ENCODE data around the gene WDFY4. TPM values are rescaled to one million over a fixed set of nuclear protein-coding genes. Genes with fewer than 3 reads are reported as not detected.

WDFY4 gene
- total RNA-seq, 2 donors from 2014 or later = 0.09 to 0.25 TPM

DNA sequence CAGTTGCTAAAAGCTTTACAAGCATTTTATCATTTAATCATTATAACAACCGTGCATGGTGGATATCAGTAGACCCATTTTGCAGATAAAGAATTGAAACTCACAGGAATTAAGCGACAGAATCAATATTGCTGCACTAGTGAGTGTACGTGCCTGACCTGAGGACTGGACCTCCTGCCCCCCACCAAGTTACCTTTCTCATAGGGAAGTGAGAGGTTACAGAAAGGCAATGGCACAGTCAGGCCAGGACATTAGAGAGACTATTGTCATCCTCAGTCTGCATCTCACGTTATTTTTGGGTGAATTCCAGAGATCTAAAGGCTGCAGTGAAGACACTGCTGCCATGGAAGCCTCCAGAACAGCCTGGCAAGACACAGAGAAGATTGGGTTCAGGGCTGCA, 80.9 kb downstream of the WDFY4 start:
- ATAC-seq = no peak
- no peak for DNase-seq (ENCODE audit: low spot score in 2 of 2)
- no peak overlapping the region for H3K27ac Mint-ChIP-seq
- H3K36me3 Mint-ChIP-seq = no peaks in the 10 kb centered on the region
- H3K9me3 Mint-ChIP-seq = no peaks in the 10 kb centered on the region

DNA sequence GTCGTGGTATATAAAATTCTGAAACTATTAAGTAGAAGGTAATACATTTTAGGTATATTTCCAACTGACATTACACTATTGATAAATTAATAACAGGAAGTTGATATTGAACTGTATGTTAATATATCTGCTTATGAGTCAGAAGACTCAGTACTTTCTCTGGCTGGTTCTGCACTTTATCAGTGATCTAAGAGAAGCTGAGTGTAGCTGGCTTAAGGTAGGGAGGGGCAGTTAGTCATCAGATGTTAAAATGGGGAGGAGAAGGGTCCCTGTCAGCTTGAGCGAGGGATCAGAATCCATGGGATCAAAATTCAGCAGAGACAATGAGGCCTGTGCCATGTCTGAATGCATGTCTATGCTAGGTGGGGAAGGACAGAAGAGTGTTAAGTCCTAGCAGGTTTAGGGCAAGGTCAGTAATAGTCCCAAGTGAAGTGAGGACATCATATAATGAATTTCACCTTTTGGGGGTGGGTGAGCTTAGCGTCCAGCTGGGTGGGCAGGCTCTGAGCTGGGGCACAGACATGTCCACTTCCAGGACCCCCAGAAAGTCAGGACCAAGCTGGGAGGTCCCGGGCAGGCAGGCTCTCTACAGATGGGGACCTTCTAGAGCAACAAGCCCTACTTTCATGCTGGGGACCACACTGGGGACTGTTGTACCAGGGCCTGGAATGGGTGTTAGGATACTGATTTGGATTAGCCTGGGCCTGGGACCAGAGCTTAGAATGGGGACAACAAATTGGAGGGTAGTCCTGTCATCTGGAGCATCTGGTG, 82.9 kb downstream of the WDFY4 start:
- Mint-ChIP-seq H3K9me3 (no peaks in the 10 kb centered on the region), H3K36me3 (no peaks in the 10 kb centered on the region), H3K27ac (no peak overlapping the region)
- no peak for ATAC-seq
- no peak for DNase-seq (ENCODE audit: low spot score in 2 of 2)

DNA sequence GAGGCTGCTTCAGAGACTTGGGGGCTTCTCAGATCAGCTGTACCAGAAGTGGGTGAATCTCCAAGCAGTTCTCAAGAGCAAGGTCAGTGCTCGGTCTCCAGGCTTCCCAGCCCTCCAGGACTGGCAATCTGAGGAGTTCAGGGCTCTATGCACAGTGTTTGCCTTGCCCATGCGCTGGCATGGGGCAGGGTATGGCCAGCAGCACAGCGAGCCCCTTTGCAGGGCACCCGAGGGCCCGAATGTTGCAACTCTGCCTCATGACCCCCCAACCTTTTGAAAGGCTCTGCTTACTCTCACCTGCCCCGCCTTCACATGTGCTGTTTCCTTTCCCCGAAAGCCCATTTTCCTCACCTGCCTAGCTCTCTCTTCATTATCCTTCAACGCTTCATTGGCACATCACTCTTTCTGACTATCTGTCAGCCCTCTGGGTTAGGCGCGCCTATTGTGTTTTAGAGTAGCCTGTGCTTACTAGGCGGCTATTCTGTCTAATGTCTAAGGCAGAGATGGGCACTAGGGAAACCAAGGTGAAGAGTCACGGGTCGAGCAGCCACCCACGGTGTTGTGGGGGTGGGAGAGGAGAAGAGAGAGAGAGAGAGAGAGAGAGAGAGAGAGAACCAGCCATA, 83.6 kb downstream of the WDFY4 start:
- H3K9me3 Mint-ChIP-seq = no peaks in the 10 kb centered on the region
- ATAC-seq (no peak), DNase-seq (ENCODE audit: low spot score in 2 of 2) (no peak)
- H3K27ac Mint-ChIP-seq = no peak overlapping the region
- no peaks in the 10 kb centered on the region for H3K36me3 Mint-ChIP-seq

DNA sequence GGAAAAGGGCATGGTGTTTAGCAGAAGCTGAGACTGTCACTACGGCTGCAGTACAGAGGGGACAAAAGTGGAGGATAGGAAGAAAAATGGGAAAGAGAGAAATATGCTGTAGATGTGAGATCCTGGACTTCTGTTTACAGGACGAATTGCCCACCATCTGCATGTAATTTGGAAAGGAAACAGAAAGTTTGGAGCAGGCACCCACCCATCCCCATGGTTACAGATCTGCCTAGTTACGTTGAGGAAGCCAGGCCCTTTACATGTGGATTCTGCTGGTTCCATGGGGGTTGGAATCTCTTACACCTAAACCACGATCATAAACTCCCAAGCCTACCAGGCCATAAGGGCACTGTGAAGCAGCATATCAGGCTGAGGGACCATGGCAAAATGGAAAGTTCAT, 84.3 kb downstream of the WDFY4 start:
- Mint-ChIP-seq H3K27ac (no peak overlapping the region), H3K9me3 (no peaks in the 10 kb centered on the region), H3K36me3 (no peaks in the 10 kb centered on the region)
- ATAC-seq (no peak), DNase-seq (ENCODE audit: low spot score in 2 of 2) (no peak)

DNA sequence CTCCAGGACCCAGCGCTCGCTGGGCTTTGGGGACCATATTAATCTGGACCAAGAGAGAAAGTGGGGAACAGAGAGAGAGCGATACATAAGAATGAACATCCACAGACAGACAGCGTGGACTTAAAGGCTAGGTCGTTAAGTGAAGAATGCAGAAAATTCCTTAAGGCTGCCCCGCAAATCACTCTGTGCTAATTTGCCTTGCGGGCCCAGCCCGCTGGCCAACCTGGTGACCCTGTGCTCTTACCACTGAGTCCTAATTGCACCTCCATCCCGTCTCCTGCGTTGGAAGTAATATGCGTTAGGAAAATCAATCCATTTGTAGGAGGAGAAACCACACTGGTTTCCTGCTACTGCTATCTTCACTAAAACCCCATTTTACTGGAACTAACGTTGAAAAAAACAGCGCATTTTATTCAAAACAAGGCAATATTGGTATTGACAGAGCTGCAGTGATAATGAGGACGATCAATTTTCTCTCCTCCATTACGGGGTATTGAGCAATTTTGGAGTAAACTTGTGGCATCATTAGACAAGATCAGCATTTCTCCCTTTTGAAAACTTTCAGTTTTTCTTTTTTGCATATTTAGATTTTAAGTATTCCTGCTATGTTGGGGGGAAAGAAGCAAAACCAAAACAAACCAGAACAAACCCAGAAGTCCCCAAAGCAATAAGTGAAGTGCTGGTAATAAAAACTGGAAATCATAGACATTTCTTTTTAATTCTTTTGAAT, 85.2 kb downstream of the WDFY4 start:
- no peak for ATAC-seq
- H3K36me3 Mint-ChIP-seq = no peaks in the 10 kb centered on the region
- no peaks in the 10 kb centered on the region for H3K9me3 Mint-ChIP-seq
- DNase-seq (ENCODE audit: low spot score in 2 of 2) = no peak
- no peak overlapping the region for H3K27ac Mint-ChIP-seq

DNA sequence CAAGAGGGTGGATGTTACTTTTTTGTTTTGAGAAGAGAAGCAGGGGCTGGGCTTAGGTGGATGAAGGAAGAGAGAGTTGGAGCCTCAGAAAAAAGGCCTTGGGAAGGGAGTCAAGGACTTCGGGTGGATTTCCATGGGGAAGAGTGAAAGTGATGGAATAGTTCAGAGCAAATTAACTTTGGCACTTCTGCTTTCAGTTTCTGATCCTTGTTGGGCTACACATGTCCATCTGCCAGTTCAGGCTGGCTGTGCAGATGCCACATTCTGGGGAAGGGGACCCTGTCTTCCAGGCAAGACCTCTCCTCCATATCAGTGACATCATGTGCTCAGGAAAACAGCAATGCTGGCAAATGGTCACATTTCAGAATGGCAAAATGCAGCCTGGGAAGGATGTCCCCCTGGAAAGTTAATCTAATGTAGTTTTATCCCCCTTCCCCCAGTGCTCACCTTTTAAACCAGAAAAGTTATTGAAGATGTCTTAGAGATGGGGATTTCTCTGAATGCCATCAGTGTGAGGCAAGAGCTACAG, 86.0 kb downstream of the WDFY4 start:
- DNase-seq (ENCODE audit: low spot score in 2 of 2) = no peak
- Mint-ChIP-seq H3K27ac (no peak overlapping the region), H3K36me3 (no peaks in the 10 kb centered on the region), H3K9me3 (no peaks in the 10 kb centered on the region)
- no peak for ATAC-seq

DNA sequence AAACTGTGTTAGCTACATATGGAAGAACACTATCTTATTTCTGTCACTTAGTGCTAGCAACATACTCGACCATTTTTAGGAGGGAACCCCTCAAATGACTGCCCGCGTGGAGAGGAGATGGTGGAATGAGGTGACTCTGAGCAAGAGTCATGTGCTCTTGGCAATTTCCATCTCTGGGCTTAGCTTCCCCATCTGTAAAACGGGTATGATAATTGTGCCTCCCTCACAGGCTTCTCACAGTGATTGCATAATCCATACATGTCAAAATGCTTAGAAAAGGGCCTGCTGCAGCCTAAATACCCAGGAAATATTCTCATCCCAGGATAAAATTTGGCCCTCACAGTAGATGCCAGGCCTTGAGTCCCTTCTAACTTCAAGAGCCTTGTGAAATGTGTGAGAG, 86.6 kb downstream of the WDFY4 start:
- ATAC-seq (no peak), DNase-seq (ENCODE audit: low spot score in 2 of 2) (no peak)
- no peaks in the 10 kb centered on the region for H3K9me3 Mint-ChIP-seq
- no peaks in the 10 kb centered on the region for H3K36me3 Mint-ChIP-seq
- H3K27ac Mint-ChIP-seq = no peak overlapping the region

DNA sequence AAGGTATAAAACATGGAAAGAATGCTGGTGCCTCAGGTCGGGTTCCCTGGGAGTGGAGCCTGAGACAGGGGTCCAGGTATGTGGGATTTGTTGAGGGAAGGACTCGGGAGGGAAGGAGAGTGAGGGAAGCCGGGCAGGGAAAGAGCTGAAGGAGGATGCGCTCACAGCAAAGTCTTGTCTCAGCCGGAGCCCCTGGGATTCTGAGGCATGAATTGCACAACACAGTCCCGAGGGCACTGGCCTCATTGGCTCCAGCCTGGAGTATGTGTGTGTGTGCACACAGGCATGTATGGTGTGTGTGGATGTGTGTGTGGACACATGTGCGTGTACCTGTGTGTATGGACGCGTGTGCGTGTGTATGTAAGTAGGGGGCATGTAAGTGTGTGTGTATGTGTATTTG, 87.4 kb downstream of the WDFY4 start:
- H3K27ac Mint-ChIP-seq = peak overlapping the region in 1 of 2 donors; percentile 29
- ATAC-seq = no peak
- no peaks in the 10 kb centered on the region for H3K36me3 Mint-ChIP-seq
- no peaks in the 10 kb centered on the region for H3K9me3 Mint-ChIP-seq
- DNase-seq (ENCODE audit: low spot score in 2 of 2) = no peak

DNA sequence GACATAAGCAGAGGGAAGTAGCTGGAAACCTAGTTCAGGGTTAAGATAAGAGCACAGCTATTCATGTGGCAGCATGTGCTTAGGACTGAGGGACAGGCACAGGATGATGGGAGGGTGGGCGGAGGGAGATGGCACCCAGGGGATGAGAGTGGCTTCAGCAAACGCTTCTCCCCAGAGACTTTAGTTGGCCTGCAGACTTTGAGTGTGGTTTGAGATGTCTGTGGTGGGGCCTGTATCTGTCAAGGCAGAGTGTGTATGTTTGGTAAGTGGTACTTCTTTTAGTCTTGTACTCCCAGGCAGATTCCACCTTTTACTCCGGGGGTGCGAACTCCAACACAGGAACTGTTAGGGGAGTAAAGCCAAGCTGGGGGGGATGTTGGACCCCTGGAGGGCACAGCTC, 88.9 kb downstream of the WDFY4 start:
- ATAC-seq = no peak
- DNase-seq (ENCODE audit: low spot score in 2 of 2) = no peak
- Mint-ChIP-seq H3K36me3 (no peaks in the 10 kb centered on the region), H3K27ac (no peak overlapping the region), H3K9me3 (no peaks in the 10 kb centered on the region)

DNA sequence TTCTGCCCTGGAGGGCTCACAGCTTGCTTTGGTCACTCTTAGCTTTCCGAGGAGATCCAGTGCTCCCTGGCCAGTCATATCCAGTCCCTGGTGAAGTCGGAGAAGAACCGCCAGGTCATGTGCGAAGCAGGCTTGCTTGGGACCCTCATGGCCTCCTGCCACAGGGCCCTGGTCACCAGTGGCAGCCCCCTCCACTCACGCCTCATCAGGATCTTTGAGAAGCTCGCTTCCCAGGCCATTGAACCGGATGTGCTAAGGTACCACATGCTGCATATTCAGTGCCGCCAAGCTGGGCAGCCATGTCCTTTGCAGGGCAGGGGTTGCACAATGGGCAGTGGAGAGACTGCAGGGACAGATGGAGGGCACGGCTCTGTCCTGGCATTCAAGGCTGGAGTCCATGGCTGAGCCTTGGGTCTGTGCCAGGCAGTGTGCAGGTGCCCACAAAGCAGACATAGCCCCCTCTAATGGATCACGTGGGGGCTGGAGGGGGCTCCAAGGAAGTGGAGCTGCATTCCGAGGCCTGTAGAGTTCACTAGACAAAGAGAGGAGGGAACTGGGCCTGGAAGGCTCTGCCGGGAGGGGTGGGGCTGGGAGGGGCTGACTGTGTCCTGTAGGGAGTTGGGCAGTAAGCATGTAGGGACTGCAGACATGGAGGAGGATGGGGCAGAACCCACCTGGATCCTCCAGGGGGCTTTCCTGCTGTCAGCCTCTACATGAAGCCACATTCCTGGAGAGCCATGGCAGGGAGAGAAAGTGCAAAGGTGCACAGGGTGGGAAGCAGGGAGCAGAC, 89.9 kb downstream of the WDFY4 start:
- H3K36me3 Mint-ChIP-seq = no peaks in the 10 kb centered on the region
- ATAC-seq (no peak), DNase-seq (ENCODE audit: low spot score in 2 of 2) (no peak)
- no peaks in the 10 kb centered on the region for H3K9me3 Mint-ChIP-seq
- H3K27ac Mint-ChIP-seq = no peak overlapping the region

DNA sequence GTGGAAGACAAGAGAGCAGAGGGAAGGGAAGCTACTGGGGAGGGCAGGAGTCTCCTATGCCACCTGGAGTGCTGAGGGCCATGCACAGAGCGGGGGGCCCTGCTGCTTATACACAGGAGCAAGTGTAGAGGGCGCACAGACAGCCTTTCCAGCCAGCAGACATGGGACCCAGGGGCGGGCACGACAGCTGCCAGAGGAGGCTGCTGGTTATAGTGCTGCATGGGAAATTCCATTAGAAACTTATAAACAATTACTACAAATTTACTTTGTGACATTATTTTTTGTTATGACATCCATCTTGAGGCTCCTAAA, 90.5 kb downstream of the WDFY4 start:
- no peaks in the 10 kb centered on the region for H3K36me3 Mint-ChIP-seq
- DNase-seq (ENCODE audit: low spot score in 2 of 2) (no peak), ATAC-seq (no peak)
- no peaks in the 10 kb centered on the region for H3K9me3 Mint-ChIP-seq
- no peak overlapping the region for H3K27ac Mint-ChIP-seq

DNA sequence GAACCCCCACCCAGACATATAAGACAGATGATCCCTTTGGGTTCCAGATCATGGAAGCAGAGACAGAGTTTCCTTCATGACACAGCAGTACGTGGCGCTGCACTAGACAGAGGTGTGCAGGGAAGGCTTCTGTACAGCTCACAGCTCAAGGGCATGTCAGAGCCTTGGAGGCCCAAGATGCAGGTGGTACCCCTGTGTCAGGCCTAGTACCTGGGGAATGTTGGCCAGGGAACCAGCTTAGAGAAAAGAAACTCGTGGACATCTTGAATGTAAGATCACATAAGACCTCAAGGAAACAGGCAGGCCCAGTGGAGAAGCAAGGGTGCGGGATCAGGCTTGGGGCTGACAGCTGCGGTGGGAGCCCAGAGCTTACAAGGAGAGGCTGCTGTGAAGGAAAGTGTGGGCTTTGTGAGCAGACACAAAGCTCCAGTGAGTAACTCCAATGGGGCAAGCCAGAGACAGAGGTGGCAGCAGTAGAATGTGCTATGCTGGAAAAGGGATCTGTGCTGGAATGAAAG, 91.4 kb downstream of the WDFY4 start:
- Mint-ChIP-seq H3K9me3 (no peaks in the 10 kb centered on the region), H3K36me3 (no peaks in the 10 kb centered on the region), H3K27ac (peak overlapping the region in 1 of 2 donors; percentile 60)
- no peak for DNase-seq (ENCODE audit: low spot score in 2 of 2)
- ATAC-seq = no peak

DNA sequence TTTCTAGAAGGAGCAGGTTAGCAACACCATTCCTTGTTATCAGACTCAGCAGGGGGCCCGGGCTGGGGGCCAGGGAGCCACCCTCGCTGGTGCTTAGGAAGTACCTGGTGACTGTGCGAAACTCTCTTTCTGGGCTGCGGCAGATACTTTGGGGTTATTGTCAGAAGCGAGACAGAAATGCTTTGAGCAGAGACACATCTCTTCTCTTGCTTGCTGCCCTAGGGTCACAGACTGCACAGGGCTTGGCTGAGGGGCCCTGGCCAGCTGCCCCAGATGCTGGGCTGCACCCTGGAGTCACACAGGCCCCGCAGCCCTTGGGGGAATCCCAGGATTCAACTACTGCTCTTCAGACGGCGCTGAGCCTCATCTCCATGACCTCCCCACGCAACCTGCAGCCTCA, 91.9 kb downstream of the WDFY4 start:
- no peaks in the 10 kb centered on the region for H3K36me3 Mint-ChIP-seq
- no peak overlapping the region for H3K27ac Mint-ChIP-seq
- no peak for DNase-seq (ENCODE audit: low spot score in 2 of 2)
- no peaks in the 10 kb centered on the region for H3K9me3 Mint-ChIP-seq
- no peak for ATAC-seq

DNA sequence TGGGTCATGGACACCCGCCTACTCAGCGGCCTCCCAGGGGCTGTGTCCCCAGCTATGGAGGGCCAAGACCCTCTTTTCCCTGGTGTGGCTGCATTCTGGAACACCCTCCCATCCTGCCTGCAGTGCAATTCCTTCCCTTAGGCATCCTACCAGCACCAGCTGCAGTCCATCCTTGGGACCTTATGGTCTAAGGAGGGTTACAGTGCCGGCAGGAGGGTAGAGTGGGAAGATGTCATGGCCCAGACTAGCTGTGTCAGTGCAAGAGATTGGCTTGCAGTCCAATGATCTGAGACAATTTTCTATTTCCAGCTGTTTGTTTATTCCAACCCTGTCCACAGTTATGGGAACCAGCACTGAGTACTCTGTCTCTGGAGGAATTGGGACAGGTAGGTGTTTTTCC, 92.4 kb downstream of the WDFY4 start:
- no peak overlapping the region for H3K27ac Mint-ChIP-seq
- H3K36me3 Mint-ChIP-seq = no peaks in the 10 kb centered on the region
- DNase-seq (ENCODE audit: low spot score in 2 of 2) = no peak
- ATAC-seq = no peak
- no peaks in the 10 kb centered on the region for H3K9me3 Mint-ChIP-seq

DNA sequence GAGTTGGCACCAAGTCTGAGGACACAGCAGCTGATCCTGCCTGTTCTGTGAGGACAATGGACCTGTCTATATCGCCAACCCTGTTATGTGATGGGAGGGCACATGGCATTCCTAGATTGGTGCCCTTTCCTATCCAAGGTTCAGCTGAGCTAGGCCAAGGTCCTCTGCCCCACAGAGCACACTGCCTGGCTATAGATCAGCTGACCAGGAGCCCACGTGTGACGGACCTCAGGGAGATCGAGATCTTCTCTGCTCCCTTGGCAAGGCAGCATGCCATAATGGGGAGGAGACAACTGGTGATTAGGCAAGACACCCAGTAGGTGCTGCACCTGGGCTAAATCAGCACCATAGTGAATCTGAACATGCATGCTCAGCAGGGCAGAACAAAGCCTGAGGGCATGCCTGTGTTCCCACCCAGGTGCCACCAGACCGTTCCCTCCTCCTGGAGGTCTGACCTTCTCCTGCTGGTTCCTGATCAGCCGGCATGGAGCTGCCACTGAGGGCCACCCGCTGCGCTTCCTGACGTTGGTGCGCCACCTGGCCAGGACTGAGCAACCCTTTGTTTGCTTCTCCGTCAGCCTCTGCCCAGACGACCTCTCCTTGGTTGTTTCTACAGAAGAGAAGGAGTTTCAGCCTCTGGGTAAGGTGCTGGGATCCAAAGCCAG, 93.7 kb downstream of the WDFY4 start:
- no peaks in the 10 kb centered on the region for H3K9me3 Mint-ChIP-seq
- H3K36me3 Mint-ChIP-seq = no peaks in the 10 kb centered on the region
- DNase-seq (ENCODE audit: low spot score in 2 of 2) (no peak), ATAC-seq (no peak)
- H3K27ac Mint-ChIP-seq = no peak overlapping the region

DNA sequence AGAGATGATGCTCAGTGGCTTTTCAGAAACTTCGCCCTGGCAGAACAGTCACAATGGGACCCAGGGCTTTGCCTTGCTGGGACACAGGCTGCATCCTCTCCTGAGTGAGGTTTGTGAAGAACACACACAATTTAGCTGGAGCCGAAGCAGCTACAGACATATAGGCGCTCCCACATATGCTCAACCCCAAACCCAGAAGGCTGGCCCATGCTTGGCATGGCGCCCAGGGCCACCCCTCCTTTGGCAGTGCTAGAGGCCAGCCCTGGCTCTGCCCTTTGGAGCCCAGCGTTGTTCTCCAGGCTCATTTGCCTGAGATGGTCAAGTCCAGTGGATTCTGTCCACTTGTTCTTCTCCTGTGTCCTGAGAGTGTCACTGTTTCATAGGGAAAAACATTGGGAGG, 94.4 kb downstream of the WDFY4 start:
- no peak for ATAC-seq
- no peak for DNase-seq (ENCODE audit: low spot score in 2 of 2)
- no peaks in the 10 kb centered on the region for H3K36me3 Mint-ChIP-seq
- no peaks in the 10 kb centered on the region for H3K9me3 Mint-ChIP-seq
- no peak overlapping the region for H3K27ac Mint-ChIP-seq
